Neural cell (in vitro differentiated cells): ENCODE results near the gene COBL.

ENCODE experiments used
- CTCF ChIP-seq: fragments of 450-650 bp; IDR thresholded peaks from 2 replicates; pipeline ENCODE4 v1.5.1; 2014; ENCODE audit warnings: antibody characterized with exemption, mild to moderate bottlenecking, moderate library complexity; ENCODE audit not compliant: poor library complexity, severe bottlenecking
- EP300 ChIP-seq: fragments of 450-650 bp; conservative IDR thresholded peaks from 2 replicates; pipeline ENCODE4 v1.6.1; 2014; ENCODE audit warnings: antibody characterized with exemption, mild to moderate bottlenecking, moderate library complexity; ENCODE audit not compliant: poor library complexity, severe bottlenecking
- EZH2 ChIP-seq: fragments of 200-600, 300-800 bp; shearing (Covaris generic), sonication (generic); IDR thresholded peaks from 2 replicates; pipeline ENCODE4 v1.6.1; 2014; ENCODE audit warnings: antibody characterized with exemption, low read length, borderline replicate concordance, mild to moderate bottlenecking; ENCODE audit not compliant: insufficient read depth, poor library complexity, severe bottlenecking
- MXI1 ChIP-seq: fragments of 450-650 bp; conservative IDR thresholded peaks from 2 replicates; pipeline ENCODE4 v1.6.1; 2014; ENCODE audit warnings: antibody characterized with exemption, mild to moderate bottlenecking; ENCODE audit not compliant: poor library complexity, severe bottlenecking
- POLR2AphosphoS5 ChIP-seq: IDR thresholded peaks from 2 replicates; pipeline ENCODE4 v1.6.1; 2012
- RAD21 ChIP-seq: fragments of 450-650 bp; conservative IDR thresholded peaks from 2 replicates; pipeline ENCODE4 v1.6.1; 2014; ENCODE audit warnings: antibody characterized with exemption, mild to moderate bottlenecking, moderate library complexity
- SMC3 ChIP-seq: fragments of 450-650 bp; conservative IDR thresholded peaks from 2 replicates; pipeline ENCODE4 v1.6.1; 2014; ENCODE audit warnings: antibody characterized with exemption, mild to moderate bottlenecking, moderate library complexity; ENCODE audit not compliant: poor library complexity
- TAF1 ChIP-seq: IDR thresholded peaks from 2 replicates; pipeline ENCODE4 v1.6.1; 2012; ENCODE audit warnings: low read depth
- TF ChIP-seq, protein P1 (sequence below): IDR thresholded peaks from 2 replicates; pipeline ENCODE4 v1.6.1; 2012; ENCODE audit warnings: borderline replicate concordance

DNA sequence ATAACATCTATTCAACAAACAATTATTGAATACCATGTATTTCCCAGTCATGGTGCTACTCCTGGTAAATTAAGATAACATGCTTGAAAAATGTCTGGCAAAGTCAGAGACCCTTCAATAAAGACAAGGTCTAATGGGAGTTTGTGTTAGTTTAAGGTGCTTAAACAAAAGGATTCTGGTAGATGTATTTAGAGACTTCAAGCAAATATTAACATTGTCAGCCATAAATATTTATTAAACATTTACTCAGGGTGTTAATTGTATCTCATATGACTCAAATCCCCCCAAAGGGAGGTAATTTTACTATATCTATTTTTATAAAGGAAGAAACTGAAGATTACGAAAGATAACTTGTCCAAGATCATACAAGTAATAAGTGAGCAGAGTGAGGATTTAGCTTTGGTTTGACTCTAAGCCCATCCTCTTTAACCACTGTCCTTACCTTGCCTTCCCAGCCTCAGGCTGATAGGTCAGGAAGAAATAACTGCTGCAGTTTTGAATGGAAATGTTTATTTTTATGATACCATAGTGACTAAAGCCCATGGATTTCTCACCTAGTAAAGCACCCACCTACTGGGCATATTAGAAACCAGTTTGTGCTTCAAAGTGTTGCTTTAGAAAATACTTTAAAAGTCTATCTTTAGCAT is 215.4 kb downstream of the COBL start:
- TF ChIP-seq CTCF (no peak), EP300 (no peak), EZH2 (no peak), POLR2AphosphoS5 (no peak), SMC3 (no peak), RAD21 (no peak), TAF1 (no peak), MXI1 (no peak)
- TF ChIP-seq, protein P1, sequence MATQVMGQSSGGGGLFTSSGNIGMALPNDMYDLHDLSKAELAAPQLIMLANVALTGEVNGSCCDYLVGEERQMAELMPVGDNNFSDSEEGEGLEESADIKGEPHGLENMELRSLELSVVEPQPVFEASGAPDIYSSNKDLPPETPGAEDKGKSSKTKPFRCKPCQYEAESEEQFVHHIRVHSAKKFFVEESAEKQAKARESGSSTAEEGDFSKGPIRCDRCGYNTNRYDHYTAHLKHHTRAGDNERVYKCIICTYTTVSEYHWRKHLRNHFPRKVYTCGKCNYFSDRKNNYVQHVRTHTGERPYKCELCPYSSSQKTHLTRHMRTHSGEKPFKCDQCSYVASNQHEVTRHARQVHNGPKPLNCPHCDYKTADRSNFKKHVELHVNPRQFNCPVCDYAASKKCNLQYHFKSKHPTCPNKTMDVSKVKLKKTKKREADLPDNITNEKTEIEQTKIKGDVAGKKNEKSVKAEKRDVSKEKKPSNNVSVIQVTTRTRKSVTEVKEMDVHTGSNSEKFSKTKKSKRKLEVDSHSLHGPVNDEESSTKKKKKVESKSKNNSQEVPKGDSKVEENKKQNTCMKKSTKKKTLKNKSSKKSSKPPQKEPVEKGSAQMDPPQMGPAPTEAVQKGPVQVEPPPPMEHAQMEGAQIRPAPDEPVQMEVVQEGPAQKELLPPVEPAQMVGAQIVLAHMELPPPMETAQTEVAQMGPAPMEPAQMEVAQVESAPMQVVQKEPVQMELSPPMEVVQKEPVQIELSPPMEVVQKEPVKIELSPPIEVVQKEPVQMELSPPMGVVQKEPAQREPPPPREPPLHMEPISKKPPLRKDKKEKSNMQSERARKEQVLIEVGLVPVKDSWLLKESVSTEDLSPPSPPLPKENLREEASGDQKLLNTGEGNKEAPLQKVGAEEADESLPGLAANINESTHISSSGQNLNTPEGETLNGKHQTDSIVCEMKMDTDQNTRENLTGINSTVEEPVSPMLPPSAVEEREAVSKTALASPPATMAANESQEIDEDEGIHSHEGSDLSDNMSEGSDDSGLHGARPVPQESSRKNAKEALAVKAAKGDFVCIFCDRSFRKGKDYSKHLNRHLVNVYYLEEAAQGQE: no peak
